GM18868 (cell line): Measurements from ENCODE around the gene DCLRE1B.
A peak's percentile ranks its signal among the peaks of the same experiment; 100 is the strongest.

Source experiments
- ATAC-seq: cut with Tn5 transposase; IDR thresholded peaks from one replicate; pipeline ENCODE4 v1.9.1; 2021; ENCODE audit warnings: mild to moderate bottlenecking, moderate library complexity; ENCODE audit not compliant: unreplicated experiment

Gene DCLRE1B

GRCh38 chr1:113918243-113918642, 13.1 kb downstream of the DCLRE1B start:
- no peak for ATAC-seq

GRCh38 chr1:113922957-113923356, 17.8 kb downstream of the DCLRE1B start:
- no peak for ATAC-seq

GRCh38 chr1:113924473-113924872, 19.3 kb downstream of the DCLRE1B start:
- ATAC-seq = no peak

GRCh38 chr1:113928187-113928930, 23.2 kb downstream of the DCLRE1B start:
- no peak for ATAC-seq

GRCh38 chr1:113928941-113929749, 24.0 kb downstream of the DCLRE1B start, which contains the start of gene HIPK1:
Gene HIPK1 (plus strand): TSS chr1:113929324.
- ATAC-seq = peak; percentile 63

GRCh38 chr1:113929750-113930498, 24.8 kb downstream of the DCLRE1B start:
- peak; percentile 35 for ATAC-seq

GRCh38 chr1:113930499-113931161, 25.5 kb downstream of the DCLRE1B start:
- ATAC-seq = peak; percentile 41

- ATAC-seq = no peak
Observed at GRCh38 chr1:113931451-113931851, 26.3 kb downstream of the DCLRE1B start.

GRCh38 chr1:113934006-113934405, 28.9 kb downstream of the DCLRE1B start:
- no peak for ATAC-seq

GRCh38 chr1:113934511-113935055, 29.5 kb downstream of the DCLRE1B start:
- no peak for ATAC-seq

GRCh38 chr1:113935176-113935575, 30.1 kb downstream of the DCLRE1B start:
- no peak for ATAC-seq

GRCh38 chr1:113935970-113936369, 30.8 kb downstream of the DCLRE1B start:
- no peak for ATAC-seq

- no peak for ATAC-seq
Observed at GRCh38 chr1:113937146-113937545, 32.0 kb downstream of the DCLRE1B start.

GRCh38 chr1:113938192-113938591, 33.1 kb downstream of the DCLRE1B start:
- ATAC-seq = no peak

GRCh38 chr1:113940365-113941244, 35.5 kb downstream of the DCLRE1B start:
- ATAC-seq = peak; percentile 79

GRCh38 chr1:113941245-113941559, 36.1 kb downstream of the DCLRE1B start:
- ATAC-seq = no peak

- ATAC-seq = no peak
Observed at GRCh38 chr1:113942527-113942926, 37.4 kb downstream of the DCLRE1B start.

GRCh38 chr1:113943028-113943811, 38.1 kb downstream of the DCLRE1B start:
- no peak for ATAC-seq

- ATAC-seq = no peak
Observed at GRCh38 chr1:113945329-113945728, 40.2 kb downstream of the DCLRE1B start.
